Suprapubic skin (tissue), 4 donors: Measurements from ENCODE around the gene HIF1A. TPM values are rescaled to one million over a fixed set of nuclear protein-coding genes. Genes with fewer than 3 reads are reported as not detected.
A peak's percentile ranks its signal among the peaks of the same experiment; 100 is the strongest.

Source experiments
- DNase-seq, 2 donors: peaks; one replicate each; pipeline ENCODE4 v3.0.0-alpha.2; 2019; ENCODE audit warnings: low spot score in 2 of 2
- H3K27ac ChIP-seq: fragments of 200-600 bp; sonication (generic); one replicate; pipeline ENCODE4 v1.5.1; 2019
- H3K27me3 ChIP-seq: fragments of 200-600 bp; sonication (generic); one replicate; pipeline ENCODE4 v1.5.1; 2019
- H3K36me3 ChIP-seq: fragments of 200-600 bp; sonication (generic); one replicate; pipeline ENCODE4 v1.5.1; 2019
- H3K4me1 ChIP-seq: fragments of 200-600 bp; sonication (generic); one replicate; pipeline ENCODE4 v1.5.1; 2019
- H3K4me3 ChIP-seq: fragments of 200-600 bp; sonication (generic); one replicate; pipeline ENCODE4 v1.5.1; 2019; ENCODE audit warnings: mild to moderate bottlenecking
- H3K9me3 ChIP-seq: fragments of 200-600 bp; sonication (generic); one replicate; pipeline ENCODE4 v1.5.1; 2019
- EP300 ChIP-seq: sonication (generic); formaldehyde crosslinking; IDR thresholded peaks from one replicate; pipeline ENCODE4 v1.6.1; 2017; ENCODE audit warnings: antibody characterized with exemption
- POLR2A ChIP-seq, 2 donors: fragments of 450-650 bp; IDR thresholded peaks; one replicate each; pipeline ENCODE4 v1.6.1; 2017; ENCODE audit warnings: antibody characterized with exemption in 2 of 2, mild to moderate bottlenecking in 2 of 2, moderate library complexity in 2 of 2
- POLR2AphosphoS5 ChIP-seq, 3 donors: sonication (generic); formaldehyde crosslinking; IDR thresholded peaks; one replicate each; pipeline ENCODE4 v1.6.1; 2017; ENCODE audit warnings: antibody characterized with exemption in 3 of 3
- WGBS: methylation state at CpG from one replicate; pipeline ENCODE4 v1.1.5; 2018; 5-methylcytosine and 5-hydroxymethylcytosine counted together
- total RNA-seq, 4 donors: library from RNA; depleted of rRNA; stranded (reverse); fragments of >200 nt; gene quantifications; one replicate each; pipeline ENCODE4 v1.1.0, GENCODE V29; 2016
- TF ChIP-seq, protein P1 (sequence below), 2 donors: fragments of 200-600 bp in 1 of 2; fragments of 450-650 bp in 1 of 2; sonication (generic) in 1 of 2; IDR thresholded peaks; one replicate each; pipeline ENCODE4 v1.5.1; 2016 to 2019; ENCODE audit warnings: antibody characterized with exemption in 2 of 2, mild to moderate bottlenecking in 1 of 2, moderate library complexity in 1 of 2

HIF1A gene
- total RNA-seq, 4 donors from 2014 or later: 62.6 to 92.9 (median 77.5) TPM

DNA sequence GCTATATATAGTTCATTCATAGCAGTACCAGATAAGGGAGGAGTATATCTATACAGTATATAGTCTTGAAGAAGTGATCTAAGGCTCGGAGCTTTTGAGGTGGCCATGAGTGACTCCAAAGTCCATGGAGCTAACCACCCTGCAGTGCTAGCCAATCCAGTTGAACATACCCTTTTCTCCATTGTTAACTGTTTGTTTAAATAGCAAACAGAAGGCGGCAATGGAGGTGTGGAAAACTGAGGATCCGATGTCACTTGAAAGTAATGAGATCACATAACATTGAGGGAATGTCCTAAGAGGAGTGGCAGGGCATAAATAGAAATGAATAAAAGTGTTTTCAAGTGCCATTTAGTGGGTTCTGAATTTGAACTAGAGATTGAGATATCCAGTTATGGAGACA is 54.6 kb downstream of the HIF1A start:
- no peaks in the 10 kb centered on the region for H3K9me3 ChIP-seq
- H3K27me3 ChIP-seq: no peaks in the 10 kb centered on the region
- 86% methylated on average over 3 of the region's 3 CpGs for WGBS
- no peak for DNase-seq
- no peak overlapping the region for H3K4me3 ChIP-seq
- no peak for TF ChIP-seq EP300
- TF ChIP-seq, protein P1, sequence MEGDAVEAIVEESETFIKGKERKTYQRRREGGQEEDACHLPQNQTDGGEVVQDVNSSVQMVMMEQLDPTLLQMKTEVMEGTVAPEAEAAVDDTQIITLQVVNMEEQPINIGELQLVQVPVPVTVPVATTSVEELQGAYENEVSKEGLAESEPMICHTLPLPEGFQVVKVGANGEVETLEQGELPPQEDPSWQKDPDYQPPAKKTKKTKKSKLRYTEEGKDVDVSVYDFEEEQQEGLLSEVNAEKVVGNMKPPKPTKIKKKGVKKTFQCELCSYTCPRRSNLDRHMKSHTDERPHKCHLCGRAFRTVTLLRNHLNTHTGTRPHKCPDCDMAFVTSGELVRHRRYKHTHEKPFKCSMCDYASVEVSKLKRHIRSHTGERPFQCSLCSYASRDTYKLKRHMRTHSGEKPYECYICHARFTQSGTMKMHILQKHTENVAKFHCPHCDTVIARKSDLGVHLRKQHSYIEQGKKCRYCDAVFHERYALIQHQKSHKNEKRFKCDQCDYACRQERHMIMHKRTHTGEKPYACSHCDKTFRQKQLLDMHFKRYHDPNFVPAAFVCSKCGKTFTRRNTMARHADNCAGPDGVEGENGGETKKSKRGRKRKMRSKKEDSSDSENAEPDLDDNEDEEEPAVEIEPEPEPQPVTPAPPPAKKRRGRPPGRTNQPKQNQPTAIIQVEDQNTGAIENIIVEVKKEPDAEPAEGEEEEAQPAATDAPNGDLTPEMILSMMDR (IDR thresholded peaks at IDR 0.05): no peak
- TF ChIP-seq POLR2AphosphoS5 (IDR thresholded peaks at IDR 0.05): no peak
- TF ChIP-seq POLR2A (IDR thresholded peaks at IDR 0.05): no peak
- H3K4me1 ChIP-seq: peaks cover 14% of the 10 kb centered on the region
- peaks cover 28% of the 10 kb centered on the region for H3K36me3 ChIP-seq
- no peak overlapping the region for H3K27ac ChIP-seq

DNA sequence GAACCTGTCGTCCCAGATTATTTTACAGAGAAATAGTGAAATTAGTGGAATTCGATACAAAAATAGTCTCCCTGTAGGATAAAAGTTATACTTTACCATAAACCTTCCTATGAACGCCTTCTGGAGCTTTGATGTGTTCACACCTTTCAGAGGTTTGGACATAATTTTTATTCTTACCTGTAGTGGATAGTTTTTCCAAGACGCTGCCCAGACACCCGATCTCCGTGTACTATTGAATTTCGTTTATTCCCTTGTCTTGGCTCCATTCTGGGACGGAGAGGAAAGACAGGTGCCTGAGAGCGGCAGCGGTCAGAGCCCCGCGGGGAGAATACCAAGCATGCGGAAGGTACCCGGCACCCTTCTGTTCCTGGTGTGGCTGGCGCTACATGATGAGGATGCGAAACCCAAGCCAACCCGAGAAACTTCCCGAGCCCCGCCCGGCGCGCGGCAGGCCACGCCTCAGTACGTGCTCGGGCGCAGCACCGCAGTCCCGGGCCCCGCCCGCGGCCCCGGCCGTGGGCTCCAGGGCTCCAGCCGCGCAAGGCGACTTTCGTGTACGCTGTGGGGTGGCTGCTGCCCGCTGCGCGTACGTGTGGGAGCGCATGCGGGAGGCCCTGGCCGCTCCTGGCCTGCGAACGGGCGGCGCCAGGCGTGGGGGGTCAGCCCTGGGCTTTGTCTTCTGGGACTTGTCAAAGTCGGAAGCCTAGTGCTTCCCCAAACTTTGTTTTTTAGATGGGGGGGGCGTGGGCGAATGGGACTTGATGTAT is 55.6 kb downstream of the HIF1A start:
- Histone ChIP-seq H3K36me3 (peaks cover 18% of the 10 kb centered on the region), H3K9me3 (no peaks in the 10 kb centered on the region), H3K4me3 (peak overlapping the region; percentile 65), H3K27ac (peak overlapping the region; percentile 89), H3K4me1 (peaks cover 14% of the 10 kb centered on the region), H3K27me3 (no peaks in the 10 kb centered on the region)
- TF ChIP-seq, protein P1 (IDR thresholded peaks at IDR 0.05): no peak
- TF ChIP-seq POLR2A (IDR thresholded peaks at IDR 0.05): peak in 1 of 2 donors; percentile 70
- DNase-seq: peak; percentile 89 to 93
- WGBS: 3% methylated on average over 33 of the region's 54 CpGs

DNA sequence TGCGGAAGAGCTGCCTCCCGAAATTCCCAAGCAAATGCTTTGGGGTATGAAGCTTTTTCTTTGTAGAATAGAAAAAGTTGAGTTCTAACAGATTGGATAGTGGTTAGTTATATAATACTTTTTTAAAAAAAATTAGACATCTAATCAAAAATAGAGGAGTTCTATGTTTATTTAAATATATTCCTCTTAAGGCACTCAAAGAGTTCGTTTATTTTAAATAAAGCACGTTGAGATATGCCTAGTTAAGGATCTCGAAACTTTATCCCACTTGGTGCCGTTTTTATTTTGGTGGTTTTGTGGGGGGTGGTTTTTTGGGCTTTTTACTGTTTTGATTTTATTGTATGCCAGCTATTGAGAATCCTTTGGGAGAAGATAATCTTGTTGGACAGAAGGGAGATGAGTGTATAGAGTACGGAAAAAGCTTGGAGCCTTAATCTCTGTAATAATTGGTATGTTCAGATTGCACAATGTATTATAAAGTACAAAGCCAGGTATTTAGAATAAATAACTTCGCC is 56.2 kb downstream of the HIF1A start:
- no peak for DNase-seq
- 27% methylated on average over 8 of the region's 8 CpGs for WGBS
- H3K36me3 ChIP-seq: peaks cover 11% of the 10 kb centered on the region
- no peaks in the 10 kb centered on the region for H3K27me3 ChIP-seq
- peak overlapping the region; percentile 89 for H3K27ac ChIP-seq
- TF ChIP-seq EP300 (no peak), POLR2A (IDR thresholded peaks at IDR 0.05) (no peak), POLR2AphosphoS5 (IDR thresholded peaks at IDR 0.05) (no peak)
- TF ChIP-seq, protein P1 (IDR thresholded peaks at IDR 0.05): no peak
- peak overlapping the region; percentile 65 for H3K4me3 ChIP-seq
- no peaks in the 10 kb centered on the region for H3K9me3 ChIP-seq
- H3K4me1 ChIP-seq: peaks cover 14% of the 10 kb centered on the region

DNA sequence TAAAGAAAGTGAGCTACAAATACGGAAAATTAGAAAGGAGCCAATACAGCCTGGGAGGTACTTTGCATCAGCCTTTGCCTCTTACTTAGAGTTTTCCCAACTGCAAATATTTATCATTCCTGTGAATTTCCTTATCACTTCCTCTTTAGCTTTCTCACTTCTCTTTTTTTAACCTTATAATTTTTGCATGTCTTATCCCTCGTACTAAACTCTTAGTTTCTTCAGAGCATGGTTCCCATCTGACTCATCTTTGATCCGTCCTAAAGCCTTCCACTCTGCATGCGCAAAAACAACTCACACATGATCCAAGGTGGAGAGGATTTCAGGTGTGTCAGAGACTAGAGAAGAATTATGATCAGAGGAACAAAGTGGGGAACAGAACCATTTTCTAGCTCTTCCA is 57.3 kb downstream of the HIF1A start:
- 47% methylated on average over 4 of the region's 4 CpGs for WGBS
- no peak overlapping the region for H3K4me3 ChIP-seq
- H3K9me3 ChIP-seq: no peaks in the 10 kb centered on the region
- H3K36me3 ChIP-seq: peaks cover under 1% of the 10 kb centered on the region
- H3K27ac ChIP-seq: no peak overlapping the region
- peaks cover 14% of the 10 kb centered on the region for H3K4me1 ChIP-seq
- DNase-seq: no peak
- TF ChIP-seq EP300: no peak
- no peak for TF ChIP-seq POLR2A (IDR thresholded peaks at IDR 0.05)
- no peak for TF ChIP-seq POLR2AphosphoS5 (IDR thresholded peaks at IDR 0.05)
- TF ChIP-seq, protein P1 (IDR thresholded peaks at IDR 0.05): no peak
- no peaks in the 10 kb centered on the region for H3K27me3 ChIP-seq

DNA sequence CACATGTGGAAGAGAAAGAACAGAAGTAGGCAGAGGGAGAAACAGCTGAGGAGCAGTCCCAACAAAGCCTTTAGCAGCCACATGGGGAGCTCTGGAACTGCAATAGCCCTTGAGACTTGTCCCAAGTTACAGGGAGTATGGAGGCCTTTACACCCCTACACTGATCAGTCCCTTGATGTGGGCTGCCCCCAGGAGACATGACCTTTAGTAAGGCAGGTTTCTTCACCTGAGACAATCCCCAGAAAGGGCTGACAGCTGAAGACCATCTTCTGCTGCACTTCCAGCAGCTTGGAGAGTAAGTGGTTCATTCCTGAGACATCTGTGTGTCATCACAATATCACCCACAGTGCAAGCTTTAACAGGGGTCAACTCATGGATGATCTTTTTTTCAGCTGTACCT is 58.3 kb downstream of the HIF1A start:
- peaks cover 14% of the 10 kb centered on the region for H3K4me1 ChIP-seq
- no peak overlapping the region for H3K4me3 ChIP-seq
- H3K36me3 ChIP-seq: no peaks in the 10 kb centered on the region
- H3K27me3 ChIP-seq: no peaks in the 10 kb centered on the region
- TF ChIP-seq, protein P1 (IDR thresholded peaks at IDR 0.05): no peak
- TF ChIP-seq EP300 (no peak), POLR2AphosphoS5 (IDR thresholded peaks at IDR 0.05) (no peak), POLR2A (IDR thresholded peaks at IDR 0.05) (no peak)
- H3K9me3 ChIP-seq: no peaks in the 10 kb centered on the region
- H3K27ac ChIP-seq: no peak overlapping the region
- DNase-seq: no peak
